ENCODE results near the gene LPIN3.

Gene LPIN3

DNA sequence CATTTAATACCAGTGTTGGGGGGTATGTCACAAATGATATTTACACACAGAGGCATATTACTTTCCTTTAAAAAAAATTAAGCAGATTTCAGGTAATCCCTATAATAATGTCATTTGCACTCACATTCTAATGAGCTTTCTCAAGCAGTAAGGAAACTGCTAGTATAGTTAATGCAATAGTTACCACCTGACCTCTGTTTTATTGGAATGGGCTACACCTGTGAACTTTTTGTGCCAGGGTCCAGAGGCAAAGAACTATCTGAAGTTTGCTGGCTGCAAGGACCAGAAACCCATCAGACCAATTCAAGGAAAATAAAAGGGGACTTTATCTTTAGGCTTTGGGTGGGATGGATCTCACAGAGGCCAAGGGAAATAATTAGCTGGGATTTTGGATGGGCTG, 20.2 kb upstream of the LPIN3 start:
- no peak for DNase-seq (ENCODE audit: low read depth in 2 of 2)

DNA sequence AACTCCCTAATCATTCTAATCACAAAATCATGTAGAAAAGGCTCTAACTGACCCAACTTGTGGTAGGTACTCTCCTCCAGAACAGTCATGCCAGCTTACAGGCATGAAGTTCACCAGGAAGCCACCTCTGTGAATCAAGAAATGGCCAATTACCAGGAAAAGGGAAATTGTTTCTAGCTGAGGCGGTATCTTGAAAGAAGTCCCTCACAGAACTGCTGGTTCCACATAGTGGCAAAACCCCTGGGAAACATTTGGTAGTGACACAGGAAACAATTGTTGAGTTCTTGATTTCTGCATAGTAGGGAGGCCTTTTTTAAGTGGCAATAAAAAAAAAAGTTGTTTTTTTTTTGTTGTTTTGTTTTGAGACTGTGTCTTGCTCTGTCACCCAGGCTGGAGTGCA, 19.6 kb upstream of the LPIN3 start:
- no peak for DNase-seq (ENCODE audit: low read depth in 2 of 2)

DNA sequence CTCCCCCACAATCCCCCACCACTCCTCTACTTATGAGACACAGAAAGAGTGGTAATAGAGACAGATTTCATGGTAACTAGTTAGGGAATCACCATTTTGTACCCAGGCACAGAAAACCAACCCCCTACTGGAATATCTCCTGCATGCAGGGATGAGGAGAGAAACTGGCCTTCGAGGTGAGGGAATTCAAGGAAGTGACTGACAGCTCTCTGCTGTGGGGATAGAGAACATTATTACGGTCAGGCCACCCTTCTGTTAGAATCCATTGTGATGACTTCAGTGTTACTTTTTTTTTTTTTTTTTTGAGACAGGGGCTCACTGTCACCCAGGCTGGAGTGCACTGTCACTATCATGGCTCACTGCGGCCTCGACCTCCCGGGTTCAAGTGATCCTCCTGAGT, 13.4 kb upstream of the LPIN3 start:
- DNase-seq (ENCODE audit: low read depth in 2 of 2) = no peak

DNA sequence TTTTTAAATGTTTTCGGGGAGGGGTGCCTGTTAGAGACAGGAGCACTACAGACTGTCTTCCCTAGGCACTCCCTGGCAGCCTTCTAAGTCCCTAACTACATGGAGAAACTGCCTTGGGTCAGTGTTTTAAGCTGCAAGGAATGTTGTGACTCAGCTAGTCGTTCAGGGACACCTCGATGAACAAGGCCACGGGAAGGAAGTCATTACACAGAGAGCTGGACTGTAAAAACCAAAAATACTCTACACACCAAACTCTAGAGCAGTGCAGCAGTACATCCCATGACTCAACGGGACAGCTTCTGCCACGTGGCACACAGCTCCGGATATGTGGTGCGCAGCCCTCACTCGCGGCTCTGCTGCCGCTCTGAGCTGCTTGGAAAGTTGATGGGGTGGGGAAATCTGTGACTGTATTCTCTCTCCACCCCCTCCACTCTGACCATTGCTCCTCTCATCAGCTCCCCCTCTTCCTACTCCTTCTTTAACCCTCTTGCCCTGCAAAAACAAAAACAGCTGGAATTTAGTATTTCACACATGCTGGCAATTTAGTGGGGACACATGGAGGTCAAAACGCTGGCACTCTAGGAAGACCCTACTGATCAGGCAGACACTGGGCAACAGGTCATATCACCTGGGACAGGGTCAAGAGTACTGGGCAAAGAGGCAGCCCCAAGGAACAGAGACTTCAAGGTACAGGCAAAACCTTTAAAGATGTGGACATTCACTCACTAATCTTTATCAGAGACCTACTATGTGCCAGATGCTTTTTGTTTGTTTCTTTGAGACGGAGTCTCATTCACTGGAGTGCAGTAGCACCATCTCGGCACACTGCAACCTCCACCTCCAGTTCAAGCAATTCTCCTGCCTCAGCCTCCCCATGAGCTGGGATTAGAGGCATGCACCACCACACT, 10.9 kb upstream of the LPIN3 start:
- peak; percentile 43 to 62 for DNase-seq (ENCODE audit: low read depth in 2 of 2)

DNA sequence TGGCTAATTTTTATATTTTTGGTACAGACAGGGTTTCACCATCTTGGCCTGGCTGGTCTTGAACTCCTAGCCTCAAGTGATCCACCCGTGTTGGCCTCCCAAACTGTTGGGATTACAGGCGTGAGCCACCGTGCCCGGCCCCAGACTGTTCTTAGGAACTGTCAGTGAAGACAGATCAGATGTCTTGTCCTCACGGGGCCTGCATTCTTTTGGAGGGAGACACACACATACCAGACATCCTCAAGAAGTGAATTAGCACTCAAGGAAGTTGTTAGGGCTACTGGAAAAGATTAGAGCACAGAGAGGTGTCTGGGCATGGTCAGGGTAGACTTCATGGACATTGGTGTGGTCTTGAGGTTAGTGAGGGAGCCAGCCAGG, 10.3 kb upstream of the LPIN3 start:
- no peak for DNase-seq (ENCODE audit: low read depth in 2 of 2)

DNA sequence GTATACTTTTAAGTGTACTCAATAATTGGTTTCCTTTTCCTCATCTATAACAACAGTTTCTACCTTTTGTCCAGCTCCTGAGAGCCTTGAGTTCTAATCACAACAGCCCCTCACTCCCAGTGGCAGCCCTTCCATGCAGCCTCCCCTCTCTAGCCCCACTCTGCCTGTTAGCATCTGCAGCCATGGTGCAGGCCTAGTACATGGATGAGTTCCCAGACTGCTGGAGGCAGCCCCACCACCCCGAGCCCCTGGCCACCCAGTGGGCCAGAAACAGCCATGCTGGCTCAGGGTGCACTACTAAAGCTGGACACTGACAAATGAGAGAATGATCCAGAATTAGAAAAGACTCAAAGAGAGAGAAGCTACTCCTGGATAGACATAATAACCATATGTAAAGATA, 9.7 kb upstream of the LPIN3 start:
- DNase-seq (ENCODE audit: low read depth in 2 of 2) = no peak

DNA sequence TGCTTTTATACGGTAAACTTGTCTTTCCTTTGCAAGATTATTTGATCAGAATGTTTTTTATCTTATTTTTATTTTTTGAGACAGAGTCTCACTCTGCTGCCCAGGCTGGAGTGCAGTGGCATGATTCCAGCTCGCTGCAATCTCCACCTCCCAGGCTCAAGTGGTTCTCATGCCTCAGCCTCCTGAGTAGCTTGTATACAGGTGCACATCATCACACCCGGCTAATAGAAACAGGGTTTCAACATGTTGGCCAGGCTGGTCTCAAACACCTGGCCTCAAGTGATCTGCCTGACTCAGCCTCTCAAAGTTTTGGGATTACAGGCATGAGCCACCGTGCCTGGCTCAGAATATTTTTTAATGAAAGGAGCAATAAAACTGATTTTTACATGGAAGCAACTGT, 8.9 kb upstream of the LPIN3 start:
- DNase-seq (ENCODE audit: low read depth in 2 of 2) = no peak

DNA sequence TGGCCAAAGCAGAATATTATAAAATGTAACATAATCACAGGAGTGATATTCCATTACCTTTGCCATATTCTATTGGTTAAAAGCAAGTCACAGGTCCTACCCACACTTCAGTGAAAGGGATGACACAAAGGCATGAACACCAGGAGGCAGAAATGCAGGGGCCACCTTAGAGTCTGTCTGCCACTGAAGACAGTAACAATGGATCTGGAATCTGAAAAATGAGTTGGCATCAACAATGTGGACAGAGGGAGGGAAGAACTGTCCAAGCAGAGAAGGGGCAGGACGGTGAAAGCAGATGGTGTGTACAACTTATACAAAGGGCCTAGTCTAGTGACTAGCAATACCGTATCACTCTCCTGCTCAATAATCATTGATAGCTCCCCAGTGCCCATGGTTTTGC, 6.6 kb upstream of the LPIN3 start:
- no peak for DNase-seq (ENCODE audit: low read depth in 2 of 2)

DNA sequence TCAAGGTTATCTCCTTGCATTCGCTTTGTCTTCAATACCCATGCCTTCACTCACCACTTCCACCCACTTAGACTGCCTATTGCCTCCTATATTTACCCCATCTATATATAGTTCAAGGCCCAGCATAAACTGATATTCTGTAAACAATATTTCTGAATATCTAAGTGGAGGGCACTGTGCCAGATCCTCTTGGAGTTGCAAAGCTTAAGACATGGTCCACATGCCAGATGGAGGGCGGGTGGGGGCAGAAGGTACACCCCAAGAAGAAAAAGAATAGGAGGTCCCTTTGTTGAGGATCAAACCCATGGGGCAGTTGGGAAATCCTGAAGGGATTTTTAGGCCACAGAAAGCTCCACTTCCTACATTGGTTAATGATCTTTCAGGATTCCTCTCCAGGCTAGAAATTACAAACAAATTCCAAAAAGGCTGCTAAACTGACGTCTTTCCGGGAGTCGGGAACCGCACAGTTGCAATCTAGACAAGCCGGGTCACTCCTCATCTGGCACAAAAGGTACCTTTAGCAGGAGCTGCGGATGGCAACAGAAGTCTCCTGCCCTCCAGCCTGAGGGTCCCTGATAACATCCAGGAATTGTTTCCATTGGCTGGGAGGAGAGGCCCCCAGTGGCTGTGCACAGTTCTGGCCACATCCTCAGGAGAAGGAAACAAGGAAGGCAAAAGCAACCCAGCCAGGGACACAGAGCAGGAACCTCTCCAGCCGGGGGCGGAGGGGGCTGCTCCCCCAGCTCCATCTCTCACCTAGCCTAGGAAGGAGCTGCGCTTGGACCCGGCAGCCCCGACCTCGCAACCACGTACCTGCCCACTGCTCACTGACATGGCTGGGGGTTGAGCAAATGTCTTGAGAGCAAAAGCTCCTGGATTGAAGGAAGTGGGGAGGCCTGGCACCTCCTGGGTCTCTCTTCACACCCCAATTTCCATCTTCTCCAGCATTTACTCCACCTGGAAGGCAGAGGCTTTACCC, 5.9 kb upstream of the LPIN3 start:
- DNase-seq (ENCODE audit: low read depth in 2 of 2) = no peak

DNA sequence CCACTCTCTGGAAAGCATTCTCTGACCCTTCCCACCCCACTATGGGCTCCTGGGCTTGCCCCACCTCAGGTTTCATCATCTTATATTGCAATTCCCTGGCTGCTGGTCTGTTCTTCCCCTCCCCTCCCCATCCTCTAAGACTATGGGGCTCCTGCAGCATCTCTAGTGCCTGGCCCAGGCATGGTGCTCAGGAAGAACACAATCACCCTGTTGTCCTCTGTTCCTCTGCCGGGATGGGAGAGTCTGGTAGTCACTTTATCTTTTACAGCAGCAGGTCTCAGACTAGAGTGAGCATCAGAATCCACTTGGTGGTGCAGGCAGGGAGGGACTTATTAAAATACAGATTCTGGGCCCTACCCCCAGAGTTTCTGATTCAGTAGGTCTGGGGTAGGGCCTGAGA, 5.0 kb upstream of the LPIN3 start:
- no peak for DNase-seq (ENCODE audit: low read depth in 2 of 2)

DNA sequence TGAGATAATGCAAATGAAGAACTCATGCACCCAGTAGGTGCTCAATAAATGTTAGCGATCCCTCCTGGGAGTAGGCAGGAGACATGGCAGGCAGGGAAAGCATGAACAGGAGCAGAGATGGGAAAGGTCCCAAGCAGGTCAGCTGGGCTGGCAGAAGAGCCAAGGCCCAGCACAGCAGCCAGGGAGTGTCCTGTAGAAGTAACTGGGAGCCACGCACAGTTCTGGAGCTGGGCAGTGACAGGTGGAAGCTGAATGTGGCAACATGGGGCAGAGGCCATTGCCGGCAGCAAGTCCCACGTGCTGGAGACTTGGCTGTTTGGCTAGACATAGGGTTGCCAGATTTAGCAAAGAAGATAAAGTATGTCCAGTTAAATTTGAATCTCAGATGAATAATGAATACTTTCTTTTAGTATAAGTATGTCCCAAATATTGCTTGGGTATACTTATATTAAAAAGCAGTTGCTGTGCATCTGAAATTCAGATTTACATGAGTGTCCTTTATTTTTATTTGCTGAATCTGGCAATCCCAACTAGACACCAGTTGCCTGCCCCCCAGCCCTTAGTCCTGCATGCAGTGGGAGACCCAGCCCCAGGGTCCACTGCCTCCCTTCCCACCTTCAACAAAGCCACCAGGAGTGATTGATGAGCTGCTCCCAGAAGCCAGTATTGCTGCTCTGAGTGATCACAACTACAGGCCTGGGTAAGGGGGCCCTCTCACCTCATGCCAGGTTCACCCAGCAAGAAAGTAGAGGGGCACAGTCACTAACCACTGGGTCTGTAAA, 3.7 kb upstream of the LPIN3 start:
- DNase-seq (ENCODE audit: low read depth in 2 of 2) = no peak

DNA sequence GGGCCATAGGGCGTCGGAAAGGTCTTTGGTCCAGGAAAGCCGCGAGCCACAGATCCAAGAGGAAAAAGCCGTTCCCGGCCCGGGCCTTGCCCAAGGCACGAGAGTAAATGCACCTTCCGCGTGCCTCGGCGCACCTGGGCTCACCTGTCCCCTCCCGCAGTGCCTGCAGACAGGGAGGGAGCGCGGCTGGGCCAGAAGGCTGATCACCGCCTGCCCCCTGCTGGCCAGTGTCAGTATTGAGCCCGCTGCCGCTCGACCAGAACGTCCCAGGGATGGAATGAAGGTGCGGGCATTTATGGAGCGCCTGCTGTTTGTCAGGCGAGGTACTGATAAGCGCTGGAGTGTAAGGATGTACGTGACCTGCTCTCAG, 679 bp upstream of the LPIN3 start:
- peak; percentile 83 to 87 for DNase-seq (ENCODE audit: low read depth in 2 of 2)

DNA sequence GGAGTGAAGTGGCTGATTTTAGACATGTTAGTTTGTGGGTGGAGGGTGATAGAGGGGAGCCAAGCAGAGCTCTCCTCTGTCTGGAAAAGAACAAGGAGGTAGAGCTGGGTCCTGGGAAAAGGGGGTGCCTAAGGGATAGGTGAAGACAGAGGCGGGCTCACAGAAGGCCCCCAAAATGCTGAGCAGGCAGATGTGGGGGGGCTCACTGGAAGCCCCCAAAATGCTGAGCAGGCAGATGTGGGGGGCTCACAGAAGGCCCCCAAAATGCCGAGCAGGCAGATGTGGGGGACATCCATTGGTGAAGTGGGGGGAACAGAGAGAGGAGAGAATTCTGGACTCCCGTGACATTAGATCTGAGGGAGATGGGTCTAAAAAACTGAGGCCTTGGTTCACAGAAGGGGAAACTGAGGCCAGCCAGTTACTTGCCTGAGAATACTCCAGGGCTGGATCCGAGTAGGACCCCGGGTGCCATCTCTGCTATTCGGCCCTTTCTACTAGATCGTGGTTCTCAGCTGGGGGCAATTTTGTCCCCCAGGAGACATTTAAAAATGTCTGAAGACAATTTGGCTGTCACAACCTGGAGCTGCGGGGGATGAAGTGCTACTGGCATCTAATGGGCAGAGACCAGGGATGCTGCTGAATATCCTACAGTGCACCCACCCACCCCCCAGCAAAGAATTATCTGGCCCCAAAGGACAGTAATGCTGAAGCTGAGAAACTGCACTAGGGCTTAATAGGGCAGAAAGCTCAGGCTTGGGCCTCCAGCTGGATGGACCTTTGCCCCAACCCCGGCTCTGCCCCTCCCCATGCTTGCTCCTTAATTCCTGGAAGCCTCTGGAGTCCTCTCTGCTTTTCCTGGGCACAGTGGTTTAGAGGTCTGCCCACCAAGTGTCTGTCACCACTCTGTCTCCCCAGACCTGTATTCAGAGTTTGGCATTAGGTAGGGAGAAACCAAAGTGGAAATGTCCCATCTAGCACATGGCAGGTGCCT, 2.1 kb downstream of the LPIN3 start:
- no peak for DNase-seq (ENCODE audit: low read depth in 2 of 2)

DNA sequence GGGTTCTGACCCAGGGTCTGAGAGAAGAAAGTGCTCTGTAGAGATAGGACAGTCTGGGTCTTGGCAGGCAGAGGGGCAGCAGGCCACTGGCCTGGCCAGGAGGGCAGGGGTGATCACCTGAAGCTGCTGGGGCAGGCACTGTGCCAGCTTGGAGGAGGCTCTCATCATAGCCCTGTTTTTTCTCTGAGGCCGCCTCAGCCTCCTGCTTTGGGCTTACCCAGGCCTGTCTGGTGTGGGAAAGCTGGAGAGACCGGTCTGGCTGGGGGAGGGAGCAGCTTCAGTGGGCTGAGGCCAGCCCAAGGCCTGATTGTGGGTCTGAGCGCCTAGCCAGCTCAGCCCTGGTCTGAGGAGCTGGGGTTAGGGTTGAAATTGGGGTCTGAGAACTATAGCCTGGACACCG, 3.9 kb downstream of the LPIN3 start:
- DNase-seq (ENCODE audit: low read depth in 2 of 2) = no peak

DNA sequence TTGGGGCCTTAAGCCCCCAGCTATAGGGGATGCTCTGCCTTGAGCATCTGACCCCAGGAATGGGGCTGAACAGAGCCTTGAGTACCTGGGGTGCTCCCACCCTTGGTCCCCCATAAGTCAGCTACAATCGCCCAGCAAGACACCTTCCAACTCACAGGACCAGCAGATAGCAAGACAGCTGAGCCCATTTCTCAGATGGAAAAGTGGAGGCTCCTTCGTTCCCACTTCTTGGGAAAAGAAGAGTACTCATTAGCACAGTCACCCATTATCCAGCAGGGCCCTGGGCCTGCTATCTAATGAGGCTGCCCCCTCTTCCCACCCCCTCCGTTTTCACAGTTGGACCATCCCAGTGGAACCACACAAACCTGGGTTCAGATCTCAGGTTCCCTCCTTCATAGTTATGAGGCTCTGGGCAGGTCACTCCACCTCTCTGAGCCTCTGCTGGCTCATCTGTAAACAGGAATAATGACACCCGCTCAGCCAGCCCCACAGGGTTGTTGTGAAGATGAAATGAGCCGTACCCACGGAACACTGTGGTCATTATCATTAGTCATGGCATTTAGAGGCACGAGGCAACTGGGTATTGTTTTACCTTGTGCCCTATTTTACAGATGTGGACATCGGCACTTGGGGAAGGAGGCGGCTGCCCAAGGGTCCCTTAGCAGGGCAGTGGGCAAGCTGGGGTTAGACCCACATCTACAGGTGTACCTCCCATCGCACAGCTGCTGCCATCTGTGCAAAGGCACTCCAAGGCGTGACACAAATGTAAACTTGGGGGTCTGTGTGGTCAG, 4.5 kb downstream of the LPIN3 start:
- no peak for DNase-seq (ENCODE audit: low read depth in 2 of 2)

DNA sequence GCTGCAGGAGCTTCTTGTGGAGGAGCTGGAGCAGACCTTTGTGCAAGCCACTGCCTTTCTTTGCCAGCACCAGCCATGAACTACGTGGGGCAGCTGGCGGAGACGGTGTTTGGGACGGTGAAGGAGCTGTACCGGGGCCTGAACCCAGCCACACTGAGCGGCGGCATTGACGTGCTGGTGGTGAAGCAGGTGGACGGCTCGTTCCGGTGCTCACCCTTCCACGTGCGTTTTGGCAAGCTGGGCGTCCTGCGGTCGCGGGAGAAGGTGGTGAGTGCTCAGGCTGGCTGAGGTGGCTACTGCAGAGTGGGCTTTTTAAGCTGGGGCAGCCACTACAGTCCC, 5.1 kb downstream of the LPIN3 start:
- DNase-seq (ENCODE audit: low read depth in 2 of 2) = no peak

DNA sequence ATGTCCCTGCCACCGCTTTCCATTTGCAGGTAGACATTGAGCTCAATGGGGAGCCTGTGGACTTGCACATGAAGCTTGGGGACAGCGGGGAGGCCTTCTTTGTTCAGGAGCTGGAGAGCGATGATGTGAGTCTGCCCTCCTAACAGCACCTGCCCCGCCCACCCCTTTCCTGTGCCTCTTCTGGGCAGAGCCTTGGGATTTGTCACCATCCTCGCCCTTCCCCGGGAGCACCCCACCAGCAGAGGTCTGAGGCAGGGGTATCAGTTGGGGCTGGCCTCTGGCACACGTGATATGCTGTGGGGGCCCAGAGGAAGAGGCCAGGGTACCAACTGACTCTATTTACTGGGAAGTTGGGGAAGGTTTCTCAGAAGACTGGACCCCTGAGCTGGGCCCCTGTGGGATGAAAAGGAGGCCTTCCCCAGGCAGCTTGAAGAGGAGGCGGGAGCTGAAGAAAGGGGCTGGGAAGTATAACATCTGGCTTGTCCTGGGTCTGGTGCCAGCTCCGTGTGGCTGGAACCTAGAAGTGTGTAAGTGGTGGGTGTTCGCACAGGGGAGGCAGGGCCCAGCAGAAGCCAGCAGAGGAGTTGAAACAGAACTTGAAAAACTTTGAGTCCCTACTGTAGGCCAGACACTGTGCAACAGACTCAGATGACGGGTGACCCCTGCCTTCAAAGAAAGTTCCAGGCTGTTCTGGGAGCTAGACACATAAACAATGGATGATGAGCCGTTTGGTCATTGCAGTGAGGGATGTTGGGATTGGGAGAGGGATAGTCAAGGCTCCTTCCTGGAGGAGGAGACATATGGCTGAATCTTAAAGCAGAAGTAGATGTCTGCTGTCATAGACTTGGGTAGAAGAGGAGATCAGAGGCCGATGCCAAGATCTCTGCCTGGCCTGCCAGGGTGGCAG, 7.2 kb downstream of the LPIN3 start:
- DNase-seq (ENCODE audit: low read depth in 2 of 2) = no peak

DNA sequence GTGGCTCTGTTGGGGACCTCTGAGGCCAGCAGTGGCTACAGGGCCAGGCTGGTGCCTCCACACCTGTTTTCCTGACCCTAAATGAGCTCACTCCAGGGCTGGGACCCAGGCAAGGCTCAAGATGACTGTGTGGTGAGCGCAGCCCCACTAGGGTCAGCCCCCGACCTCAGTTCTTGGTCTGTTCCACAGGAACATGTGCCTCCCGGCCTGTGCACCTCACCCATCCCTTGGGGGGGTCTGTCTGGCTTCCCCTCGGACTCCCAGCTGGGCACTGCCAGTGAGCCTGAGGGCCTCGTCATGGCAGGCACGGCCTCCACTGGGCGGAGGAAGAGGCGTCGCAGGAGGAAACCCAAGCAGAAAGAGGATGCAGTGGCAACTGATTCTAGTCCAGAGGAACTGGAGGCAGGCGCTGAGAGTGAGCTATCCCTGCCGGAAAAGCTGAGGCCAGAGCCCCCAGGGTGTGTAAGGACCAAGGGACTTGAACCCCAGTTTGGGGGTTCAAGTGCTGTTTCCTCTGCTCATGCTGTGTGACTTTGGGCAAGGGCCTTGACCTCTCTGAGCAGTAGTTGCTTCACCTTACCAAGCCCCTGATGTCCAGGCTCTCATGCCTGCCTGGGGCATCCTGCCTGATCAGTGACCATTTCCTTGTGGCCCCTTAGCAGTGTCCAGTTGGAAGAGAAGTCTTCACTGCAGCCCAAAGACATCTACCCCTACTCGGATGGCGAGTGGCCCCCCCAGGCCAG, 8.0 kb downstream of the LPIN3 start:
- no peak for DNase-seq (ENCODE audit: low read depth in 2 of 2)

Measured in stimulated activated CD4-positive, alpha-beta T cell treated with anti-CD3 and anti-CD28 coated beads, Interleukin-1b, Interleukin-23, amount 100 ng/mL, for 4 hours (primary cell).